Activated CD8-positive, alpha-beta memory T cell treated with anti-CD3 and anti-CD28 coated beads, Interleukin-2, amount 50 U/mL, for 48 hours (primary cell): Measurements from ENCODE around the gene UPK1B.
"Not testable (repeated sequence)": the region's sequence is repeated elsewhere in the genome, so short reads cannot be mapped to it uniquely, and the experiment has no call there.

Experiments used
- DNase-seq: peaks from one replicate; pipeline ENCODE4 v3.0.0-alpha.2; 2020

Gene UPK1B

DNA sequence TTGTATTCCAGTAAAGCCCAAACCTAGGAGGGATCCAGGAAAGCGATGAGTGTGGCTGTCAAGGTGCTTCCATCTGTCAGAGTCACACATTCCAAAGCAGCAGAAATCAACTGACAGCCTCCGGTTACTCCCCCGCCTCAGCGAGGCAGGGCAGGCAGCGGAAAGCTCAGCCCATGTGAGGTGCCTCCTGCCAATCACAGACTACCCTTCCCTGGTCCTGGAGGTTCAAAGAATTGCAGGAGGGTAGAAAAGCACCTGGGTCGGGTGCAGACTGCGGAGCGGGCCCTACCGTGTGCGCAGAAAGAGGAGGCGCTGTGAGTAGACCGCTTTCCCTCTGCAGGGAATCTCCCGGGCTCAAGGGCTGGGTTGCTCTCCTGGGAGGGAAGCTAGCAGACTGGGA, at the start of gene UPK1B:
Gene UPK1B (plus strand): TSS at position 274 of the 400 bp plus-strand sequence. CDS start 13,144 bp downstream, outside the sequence.
- no peak for DNase-seq

DNA sequence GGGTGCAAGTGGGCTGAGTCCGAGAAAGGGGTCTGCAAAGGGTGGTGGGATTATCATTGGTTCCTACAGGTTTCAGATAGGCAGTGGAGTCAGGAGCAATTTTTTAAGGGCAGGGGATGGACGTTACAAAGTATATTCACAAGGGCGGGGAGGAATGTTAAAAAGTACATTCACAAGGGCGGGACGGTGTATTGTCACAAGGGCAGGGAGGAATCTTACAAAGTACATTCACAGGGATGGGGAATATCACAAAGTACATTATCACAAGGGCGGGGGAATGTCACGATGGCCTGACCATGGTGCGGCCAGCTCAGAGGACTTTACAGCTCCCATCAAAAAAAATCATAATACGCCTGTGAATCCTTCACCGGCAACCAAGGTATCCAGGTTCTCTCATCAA, 48.1 kb upstream of the UPK1B start:
- DNase-seq: no peak

DNA sequence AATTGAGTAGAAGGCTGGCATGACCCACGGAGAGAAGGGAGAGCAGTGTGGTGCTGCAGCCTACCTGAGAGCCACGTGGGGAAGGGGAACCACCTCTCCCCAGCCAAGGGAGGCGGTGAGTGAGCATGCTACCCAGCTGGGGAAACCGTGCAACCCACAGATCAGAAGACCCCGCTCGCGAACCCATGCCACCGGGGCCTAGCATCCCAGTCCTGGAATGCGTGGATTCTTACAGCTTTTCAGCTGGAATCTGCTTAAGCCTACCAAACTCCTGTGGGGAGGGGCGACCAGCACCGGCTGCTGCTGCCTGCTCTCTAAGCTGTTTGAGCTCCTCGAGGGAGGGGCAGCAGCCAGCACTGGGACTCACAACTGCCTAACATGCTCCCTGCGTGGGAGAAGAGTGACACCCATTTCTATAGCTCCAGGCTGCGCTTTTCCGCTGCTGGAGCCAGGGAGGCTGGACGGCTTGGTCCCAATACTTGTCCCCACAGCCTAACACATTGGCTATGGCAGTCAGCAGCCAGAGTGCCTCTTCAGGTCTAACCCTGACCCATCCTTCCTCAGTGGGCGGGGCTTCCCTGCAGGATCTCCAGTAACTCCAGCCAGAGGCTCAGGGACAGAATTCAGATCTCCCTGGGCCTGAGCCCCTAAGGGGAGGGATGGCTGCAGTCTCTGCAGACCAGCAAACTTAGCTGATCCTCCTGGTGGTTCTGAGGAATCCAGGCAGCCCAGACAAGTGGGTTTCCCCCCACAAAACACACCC, 47.5 kb upstream of the UPK1B start:
- DNase-seq: no peak

DNA sequence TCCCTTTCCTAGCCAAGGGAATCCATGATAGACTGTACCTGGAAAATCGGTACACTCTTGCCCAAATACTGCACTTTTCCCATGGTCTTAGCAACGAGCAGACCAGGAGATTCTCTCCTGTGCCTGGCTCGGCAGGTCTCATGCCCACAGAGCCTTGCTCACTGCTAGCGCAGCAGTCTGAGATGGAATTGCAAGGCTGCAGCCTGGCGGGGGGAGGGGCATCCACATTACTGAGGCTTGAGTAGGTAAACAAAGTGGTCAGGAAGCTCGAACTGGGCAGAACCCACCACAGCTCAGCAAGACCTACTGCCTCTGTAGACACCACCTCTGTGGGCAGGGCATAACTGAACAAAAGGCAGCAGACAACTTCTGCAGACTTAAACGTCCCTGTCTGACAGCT, 43.1 kb upstream of the UPK1B start:
- not testable (repeated sequence) for DNase-seq

DNA sequence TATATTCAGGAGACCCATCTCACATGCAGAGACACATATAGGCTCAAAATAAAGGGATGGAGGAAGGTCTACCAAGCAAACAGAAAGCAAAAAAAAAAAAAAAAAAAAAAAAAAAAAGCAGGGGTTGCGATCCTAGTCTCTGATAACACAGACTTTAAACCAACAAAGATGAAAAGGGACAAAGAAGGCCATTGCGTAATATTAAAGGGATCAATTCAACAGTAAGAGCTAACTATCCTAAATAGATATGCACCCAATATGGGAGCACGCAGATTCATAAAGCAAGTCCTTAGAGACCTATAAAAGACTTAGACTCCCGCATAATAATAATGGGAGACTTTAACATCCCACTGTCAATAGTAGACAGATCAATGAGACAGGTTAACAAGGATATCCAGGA, 41.1 kb upstream of the UPK1B start:
- not testable (repeated sequence) for DNase-seq

DNA sequence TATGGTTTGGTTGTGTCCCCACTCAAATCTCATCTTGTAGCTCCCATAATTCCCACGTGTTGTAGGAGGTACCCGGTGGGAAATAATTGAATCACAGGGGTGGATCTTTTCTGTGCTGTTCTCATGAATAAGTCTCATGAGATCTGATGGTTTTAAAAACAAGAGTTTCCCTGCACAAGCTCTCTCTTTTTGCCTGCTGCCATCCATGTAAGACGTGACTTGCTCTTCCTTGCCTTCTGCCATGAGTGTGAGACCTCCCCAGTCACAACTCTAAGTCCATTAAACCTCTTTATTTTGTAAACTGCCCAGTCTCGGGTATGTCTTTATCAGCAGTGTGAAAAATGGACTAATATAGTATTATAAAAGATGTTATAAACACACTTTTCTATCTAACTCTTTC, 34.0 kb upstream of the UPK1B start:
- not testable (repeated sequence) for DNase-seq

DNA sequence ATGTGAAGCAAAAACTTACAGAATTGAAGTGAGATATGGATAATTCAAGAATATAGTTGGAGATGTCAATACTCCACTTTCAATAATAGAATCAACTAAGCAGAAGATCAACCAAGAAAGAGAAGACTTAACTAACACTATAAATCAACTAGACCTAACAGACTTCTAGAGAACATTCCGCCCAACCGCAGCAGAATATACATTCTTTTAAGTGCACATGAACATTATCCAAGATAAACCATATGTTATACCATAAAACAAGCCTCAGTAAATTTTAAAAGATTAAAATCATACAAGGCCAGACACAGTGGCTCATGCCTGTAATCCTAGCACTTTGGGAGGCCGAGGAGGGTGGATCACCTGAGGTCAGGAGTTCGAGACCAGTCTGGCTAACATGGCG, 32.9 kb upstream of the UPK1B start:
- no peak for DNase-seq

DNA sequence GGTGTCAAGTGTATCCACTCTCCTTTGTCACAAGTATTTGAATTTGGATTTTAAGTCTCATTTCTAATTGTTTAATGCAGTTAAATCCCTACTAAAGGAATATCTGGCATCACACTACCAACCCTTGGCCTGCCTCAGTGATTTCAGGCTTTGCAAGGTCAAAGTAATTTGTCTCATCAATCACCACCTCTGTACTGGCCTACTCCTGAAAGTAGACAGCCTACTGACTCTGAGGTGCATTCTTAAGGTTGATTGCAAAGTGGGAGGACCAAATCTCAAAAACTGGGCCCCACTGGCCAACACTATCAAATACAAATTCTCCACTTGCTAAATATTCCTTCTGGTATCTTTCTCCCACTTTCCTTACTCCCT, 28.3 kb upstream of the UPK1B start:
- no peak for DNase-seq

DNA sequence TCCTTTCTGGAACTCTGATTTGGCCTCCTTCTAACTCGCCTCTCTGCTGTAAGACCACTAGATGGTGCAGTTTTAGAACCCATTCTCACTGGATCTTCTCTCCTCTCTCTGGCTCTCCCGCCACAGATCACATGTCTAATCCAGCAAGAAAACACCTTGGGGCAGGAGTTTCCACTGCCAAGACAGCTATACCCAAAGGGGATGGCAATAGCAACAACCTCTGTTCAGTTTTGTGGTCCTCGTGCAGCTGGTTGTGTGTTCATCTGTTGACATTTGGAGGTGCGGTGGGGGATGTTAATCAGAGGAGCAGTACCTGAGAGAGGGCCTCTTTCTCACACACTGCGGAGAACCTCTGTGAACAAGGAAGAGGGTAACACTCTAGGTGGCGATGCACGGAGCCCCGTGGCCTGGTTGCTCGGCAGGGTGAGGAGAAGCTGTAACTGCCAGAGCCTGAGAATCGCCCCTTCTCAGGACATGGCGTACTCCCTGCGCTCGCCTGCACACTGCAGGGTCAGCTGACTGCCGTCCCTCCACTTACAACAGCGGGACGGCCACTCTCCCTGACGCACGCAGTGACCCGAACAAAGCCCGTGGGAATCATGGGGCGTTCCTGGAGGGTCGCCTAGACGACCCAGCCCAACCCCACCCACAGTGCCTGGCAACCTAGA, 27.8 kb upstream of the UPK1B start, which contains the start of gene TEX55:
Gene TEX55 (plus strand): TSS at position 666 of the 668 bp plus-strand sequence. CDS start 25 bp downstream, outside the sequence.
- no peak for DNase-seq

DNA sequence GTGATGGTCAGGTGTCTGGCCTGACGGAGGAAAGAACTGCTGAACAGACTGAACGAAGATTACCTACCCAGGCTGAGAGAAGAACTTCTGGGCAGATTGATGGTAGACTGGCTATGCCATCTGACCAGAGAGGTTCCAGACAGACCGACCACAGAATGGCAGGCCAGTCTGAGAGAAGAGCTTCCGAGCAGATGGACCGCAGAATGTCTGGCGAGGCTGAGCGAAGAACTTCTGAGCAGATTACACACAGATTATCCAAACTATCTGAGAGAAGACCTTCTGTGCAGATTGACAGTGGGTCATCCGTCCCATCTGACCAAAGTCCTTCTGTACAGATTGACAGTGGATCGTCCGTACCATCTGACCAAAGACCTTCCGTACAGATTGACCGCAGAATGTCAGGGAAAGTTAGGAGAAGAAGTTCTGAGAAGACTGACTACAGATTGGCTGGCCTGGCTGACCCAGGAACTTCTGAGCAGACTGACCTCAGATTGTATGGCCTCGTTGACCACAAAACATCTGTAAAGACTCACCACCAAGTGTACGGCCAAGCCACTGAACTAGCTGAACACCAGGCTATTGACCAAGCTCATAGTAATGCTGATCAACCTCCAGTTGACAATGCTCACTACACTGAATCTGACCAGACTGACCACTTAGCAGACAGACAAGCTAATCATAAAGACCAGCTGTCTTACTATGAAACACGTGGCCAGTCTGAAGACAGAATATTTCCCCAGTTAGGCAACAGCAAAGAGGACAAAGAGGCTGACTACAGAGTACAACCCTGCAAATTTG, 26.6 kb upstream of the UPK1B start:
- no peak for DNase-seq

DNA sequence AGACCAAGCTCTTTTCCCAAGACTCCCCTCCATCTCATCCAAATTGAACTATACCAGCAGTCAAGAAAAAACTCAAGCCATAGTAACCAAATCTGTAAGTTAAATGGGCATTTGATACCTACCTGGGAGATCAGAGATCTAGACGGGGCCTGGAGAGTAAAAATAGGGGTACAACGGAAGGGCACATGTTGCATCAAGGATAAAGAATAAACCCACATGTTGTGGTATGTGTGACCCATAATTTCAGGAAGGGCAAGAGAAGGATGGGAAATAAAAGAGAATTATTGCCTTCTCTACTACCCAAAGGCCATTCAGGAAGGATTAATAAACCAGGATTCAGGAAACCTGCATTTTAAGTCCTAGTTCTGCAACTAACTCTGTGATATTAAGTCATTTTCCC, 25.9 kb upstream of the UPK1B start:
- DNase-seq: no peak

DNA sequence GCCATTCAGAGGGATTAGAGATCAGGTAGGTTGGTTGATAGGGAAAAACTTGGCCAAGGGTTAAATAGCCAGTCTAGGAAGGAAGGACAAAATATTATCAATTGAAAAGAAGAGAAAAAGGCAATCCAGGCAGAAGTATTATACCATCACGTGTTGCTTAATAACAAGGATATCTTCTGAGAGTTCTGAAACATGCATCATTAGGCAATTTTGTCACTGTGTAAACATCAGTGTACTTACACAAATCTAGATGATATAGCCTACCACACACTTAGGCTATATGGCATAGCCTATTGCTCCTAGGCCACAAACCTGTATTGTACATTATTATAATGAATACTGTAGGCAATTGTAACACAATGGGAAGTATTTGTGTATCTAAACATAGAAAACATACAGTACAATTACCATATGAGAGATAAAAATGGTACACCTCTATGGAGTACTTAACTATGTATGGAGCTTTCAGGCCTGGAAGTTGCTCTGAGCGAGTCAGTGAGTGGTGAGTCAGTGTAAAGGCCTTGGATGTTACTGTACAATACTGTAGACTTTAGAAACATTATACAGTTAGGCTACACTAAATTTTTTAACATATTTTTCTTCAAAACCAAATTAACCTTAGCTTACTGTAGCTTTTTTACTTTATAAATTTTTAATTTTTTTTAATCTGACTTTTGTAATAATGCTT, 24.8 kb upstream of the UPK1B start:
- no peak for DNase-seq

DNA sequence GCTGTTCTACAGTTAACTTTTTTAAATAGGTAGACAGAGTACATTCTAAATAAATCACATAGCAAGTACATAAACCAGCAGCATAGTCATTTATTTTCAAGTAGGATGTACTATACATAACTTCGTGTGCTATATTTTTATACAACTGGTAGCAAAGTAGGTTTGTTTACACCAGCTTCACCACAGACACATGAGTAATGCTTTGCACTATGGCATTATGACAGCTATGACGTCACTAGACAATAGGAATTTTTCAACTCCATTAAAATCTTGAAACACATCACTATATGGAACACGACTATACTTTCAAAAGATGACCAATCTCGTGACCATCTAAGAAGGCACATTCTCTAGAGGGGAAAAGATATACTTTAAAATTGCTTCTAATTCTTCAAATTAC, 23.9 kb upstream of the UPK1B start:
- DNase-seq: no peak

DNA sequence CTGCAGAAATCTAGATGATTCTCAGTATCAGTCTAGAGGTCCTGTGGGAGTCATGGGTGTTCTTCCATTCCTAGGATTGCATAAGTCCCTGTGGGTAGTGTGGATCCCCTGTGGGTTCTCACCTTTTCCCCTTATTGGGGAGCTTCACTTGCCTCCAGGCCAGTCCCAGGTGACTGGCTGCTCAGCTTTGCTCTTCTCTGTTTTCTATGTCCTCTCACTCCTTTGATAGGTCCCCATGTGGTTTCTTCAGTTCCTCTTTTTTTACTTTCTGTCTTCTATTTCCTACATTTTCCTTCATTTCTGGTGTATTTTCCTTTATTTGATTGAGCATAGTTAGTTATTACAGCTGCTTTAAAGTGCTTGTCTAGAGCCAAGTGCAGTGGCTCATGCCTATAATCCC, 16.5 kb upstream of the UPK1B start:
- no peak for DNase-seq

DNA sequence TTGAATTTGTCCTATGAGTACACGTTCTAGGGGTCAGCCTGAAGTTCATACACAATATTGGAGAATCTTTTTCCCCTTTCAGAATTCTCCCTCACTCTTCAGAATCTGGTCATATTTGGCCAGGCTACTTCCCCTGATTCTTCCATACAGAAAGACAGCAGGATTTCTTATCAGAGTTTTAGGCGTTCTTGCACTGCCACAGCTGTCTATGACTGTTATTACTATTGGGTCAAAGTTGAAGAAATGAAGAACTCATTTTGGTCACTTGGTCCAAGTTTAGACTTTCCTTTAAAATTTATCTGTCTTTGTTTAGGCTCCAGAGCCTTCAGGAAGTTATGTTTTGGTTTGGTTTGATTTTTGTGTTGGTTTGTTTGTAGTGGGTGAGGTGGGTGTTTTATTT, 15.4 kb upstream of the UPK1B start:
- DNase-seq: no peak

DNA sequence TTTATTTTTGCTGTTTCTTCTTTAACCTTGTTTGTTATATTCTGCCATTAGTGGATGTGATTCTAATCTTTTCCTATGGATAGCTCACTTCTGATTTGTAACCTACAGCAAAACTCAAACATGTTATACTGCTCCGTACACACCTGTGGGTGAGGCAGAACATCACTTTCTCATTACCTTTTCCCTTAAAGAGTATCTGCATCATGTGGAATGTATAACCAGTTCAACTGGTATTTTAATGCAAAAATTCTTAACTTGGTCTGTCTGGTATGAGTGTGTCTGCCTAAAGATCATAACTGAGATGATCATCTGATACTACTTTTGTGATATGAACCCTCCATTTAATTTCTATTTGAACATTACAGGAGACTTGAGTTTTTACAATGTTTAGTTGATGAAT, 13.0 kb upstream of the UPK1B start:
- DNase-seq: no peak

DNA sequence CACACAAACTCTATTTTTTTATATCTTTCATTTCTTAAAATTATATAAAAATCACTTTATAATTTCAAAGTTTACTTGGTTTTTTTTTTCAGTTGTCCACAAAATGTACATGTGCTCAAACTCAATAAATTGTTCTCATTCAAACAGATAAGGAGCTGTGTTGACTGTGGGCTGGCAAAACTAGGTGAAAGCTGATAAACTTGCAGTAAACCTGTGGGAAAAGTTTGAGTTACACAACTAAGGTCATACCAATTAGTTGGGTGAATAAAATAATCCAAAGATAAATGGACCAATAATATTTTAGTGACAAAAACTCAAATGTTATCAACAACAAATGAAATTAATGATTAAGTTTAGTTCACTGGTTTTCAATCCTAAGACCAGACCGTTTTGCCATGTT, 12.6 kb upstream of the UPK1B start:
- no peak for DNase-seq

DNA sequence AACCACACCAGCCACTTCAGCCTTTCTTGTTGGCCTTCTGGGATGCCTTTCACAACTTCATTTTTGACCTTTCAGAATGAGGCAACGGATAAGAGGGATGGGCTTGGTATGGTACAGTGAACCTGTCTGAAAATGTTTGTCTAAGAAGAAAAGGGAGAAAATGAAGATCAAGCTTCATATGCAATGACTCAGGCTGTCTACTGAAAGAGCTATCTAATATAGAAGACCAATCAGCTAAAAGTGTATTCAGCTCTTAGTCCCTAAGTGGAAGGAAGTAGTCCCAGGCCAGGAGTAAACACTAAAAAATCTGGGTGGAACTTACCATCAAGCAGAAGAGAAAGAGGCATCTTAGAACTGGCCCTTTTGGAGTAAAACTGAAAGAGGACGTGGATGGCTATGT, 12.2 kb upstream of the UPK1B start:
- no peak for DNase-seq

DNA sequence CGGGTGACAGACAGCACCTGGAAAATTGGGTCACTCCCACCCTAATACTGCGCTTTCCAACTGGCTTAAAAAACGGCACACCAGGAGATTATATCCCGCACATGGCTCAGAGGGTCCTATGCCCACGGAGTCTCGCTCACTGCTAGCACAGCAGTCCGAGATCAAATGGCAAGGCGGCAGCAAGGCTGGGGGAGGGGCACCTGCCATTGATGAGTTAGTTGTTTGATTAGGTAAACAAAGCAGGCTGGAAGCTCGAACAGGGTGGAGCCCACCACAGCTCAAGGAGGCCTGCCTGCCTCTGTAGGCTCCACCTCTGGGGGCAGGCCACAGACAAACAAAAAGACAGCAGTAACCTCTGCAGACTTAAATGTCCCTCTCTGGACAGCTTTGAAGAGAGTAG, 8.7 kb upstream of the UPK1B start:
- DNase-seq: not testable (repeated sequence)

DNA sequence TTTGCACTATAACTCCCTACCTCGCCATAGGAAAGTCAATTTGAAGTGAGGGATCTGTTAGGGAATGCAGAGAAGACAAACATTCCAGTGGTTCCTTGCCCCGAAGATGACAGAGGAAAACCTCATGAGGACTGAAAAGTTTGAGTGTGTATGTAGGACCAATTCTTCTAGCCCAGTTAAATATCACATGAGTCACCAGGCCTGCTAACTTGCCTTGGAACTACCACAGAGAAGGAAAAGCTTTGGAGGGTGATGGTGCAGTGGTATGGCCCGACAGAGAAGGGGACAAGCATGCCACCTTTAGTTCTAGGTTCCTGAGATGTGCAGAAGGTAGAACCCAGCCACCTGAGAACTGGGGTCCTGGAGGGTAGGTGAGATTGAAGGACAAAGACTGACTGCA, 2.6 kb upstream of the UPK1B start:
- no peak for DNase-seq

DNA sequence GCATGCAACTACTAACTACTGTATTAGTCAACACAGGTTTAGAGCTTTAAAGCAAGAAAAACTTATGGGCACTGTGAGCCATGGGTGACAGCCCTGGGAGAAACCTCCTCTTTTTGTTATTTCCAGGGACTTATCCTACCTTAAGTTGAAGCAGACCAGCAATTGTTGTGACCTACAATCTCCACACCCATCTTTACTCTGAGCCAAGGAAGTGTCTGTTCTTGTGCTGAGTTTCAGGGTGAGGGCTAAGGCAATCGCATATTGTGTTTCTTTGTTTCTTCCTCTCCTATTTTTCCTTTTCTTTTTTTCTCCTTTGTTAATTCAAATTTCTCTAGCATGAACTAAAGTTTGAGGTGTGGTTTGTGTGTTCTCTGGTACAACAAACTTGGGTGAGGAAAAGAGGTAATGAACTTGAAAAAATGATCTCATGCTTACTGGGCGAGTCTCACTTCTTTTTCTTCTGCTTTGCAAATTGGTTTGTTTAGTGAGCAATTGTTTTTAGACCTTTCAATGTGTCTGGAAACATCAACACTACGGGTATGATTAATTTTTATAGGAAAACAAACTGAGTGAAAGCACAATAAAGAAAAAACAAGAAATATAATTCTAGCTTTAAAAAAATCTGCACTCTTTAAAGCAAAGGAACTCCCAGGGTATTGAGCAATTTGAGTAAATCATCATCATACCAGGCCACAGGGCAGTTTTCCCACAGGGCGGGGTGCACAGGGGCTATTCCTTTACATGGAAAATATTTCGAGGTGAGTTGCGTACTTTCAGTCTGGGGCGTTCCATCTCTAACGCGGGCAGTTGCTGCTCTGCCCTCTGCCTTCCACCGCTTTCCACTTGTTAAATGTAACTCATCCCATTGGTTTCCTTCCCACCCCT, 2.7 kb downstream of the UPK1B start:
- no peak for DNase-seq

DNA sequence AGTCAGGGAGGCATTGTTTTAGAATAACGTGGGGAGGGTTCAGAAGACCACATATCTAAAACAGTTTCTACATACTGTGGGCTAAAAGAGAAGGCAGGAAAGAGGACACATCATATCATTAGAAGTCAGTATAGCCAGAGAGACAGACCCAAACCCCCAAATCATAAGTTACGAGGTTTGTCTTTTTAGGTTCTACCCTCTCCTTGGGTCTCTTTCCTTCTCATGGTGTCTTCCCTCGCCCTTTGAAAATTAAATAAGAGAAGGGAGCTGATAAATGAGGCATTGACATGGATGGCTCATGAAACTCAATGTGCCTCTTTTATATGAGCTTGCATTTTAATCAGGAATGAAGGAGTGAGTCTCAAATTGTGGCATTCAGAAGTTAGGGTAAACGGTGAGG, 3.4 kb downstream of the UPK1B start:
- DNase-seq: no peak
